Measurements from ENCODE around the gene BRAF.

DNA sequence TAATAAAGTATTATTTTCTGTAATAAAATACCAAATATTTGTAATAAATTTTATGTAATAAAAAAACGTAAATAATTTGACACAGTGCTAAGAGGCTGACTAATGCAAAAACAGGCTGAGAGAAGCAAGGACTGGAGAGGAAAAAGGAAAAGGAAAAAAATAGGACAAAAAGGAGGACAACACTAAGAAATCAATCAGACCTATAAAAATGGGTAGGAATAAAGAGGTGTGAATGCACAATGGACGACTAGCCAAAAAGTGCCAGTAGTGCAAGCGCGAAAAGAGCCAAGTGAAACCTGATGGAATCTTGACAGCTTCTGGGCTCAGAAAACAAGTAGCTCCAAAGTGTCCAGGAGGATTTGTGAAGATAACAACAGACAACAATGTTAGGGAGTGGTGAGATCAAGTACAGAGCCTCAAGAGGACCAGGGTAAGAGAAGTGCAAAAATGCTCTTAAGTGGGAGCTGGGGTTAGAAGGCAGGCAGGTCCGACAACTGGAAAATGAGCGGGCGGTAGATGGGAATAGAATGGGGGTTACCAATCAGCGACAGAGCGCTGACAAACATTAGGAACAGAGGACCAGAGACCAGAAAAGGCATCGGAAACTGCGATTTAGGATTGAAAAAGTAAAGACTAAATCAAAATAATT, 1.2 kb downstream of the BRAF start:
- TF ChIP-seq, protein P1, sequence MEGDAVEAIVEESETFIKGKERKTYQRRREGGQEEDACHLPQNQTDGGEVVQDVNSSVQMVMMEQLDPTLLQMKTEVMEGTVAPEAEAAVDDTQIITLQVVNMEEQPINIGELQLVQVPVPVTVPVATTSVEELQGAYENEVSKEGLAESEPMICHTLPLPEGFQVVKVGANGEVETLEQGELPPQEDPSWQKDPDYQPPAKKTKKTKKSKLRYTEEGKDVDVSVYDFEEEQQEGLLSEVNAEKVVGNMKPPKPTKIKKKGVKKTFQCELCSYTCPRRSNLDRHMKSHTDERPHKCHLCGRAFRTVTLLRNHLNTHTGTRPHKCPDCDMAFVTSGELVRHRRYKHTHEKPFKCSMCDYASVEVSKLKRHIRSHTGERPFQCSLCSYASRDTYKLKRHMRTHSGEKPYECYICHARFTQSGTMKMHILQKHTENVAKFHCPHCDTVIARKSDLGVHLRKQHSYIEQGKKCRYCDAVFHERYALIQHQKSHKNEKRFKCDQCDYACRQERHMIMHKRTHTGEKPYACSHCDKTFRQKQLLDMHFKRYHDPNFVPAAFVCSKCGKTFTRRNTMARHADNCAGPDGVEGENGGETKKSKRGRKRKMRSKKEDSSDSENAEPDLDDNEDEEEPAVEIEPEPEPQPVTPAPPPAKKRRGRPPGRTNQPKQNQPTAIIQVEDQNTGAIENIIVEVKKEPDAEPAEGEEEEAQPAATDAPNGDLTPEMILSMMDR (IDR thresholded peaks at IDR 0.05; ENCODE audit: low read length): no peak
- no peak for TF ChIP-seq EZH2 (IDR thresholded peaks at IDR 0.05; ENCODE audit: borderline replicate concordance, low read length)

Measured in OCI-LY1 (cell line).